Thoracic aorta endothelial cell (primary cell): ENCODE results near the gene C1QTNF9B. TPM values are rescaled to one million over a fixed set of nuclear protein-coding genes. Genes with fewer than 3 reads are reported as not detected.

Source experiments
- total RNA-seq: library from RNA; depleted of rRNA; stranded (reverse); fragments of >200 nt; gene quantifications from 2 replicates; pipeline ENCODE4 v1.2.3, GENCODE V29; 2012

C1QTNF9B gene
- total RNA-seq, result not detected in 2 replicates

DNA sequence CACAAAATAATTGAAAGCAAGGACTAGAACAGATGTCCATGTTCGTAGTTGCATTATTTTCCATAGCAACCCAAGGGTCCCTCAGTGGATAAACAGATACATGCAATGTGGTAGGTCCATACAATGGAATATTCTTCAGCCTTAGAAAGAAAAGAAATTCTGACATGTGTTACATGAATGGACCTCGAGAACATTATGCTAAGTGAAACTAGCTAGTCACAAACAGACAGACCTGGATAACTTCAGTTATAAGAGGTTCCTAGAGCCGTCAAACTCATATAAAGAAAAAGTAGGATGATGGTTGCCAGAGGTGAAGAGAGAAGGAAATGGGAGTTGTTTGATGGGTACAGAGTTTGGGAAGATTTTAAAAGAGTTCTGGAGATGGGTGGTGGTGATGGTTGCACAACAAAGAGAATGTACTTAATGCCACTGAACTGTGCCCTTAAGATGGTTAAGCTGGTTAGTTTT lies at the start of gene C1QTNF9B:
C1QTNF9B (minus strand) TSS at position 51 of the 468 bp plus-strand sequence.

DNA sequence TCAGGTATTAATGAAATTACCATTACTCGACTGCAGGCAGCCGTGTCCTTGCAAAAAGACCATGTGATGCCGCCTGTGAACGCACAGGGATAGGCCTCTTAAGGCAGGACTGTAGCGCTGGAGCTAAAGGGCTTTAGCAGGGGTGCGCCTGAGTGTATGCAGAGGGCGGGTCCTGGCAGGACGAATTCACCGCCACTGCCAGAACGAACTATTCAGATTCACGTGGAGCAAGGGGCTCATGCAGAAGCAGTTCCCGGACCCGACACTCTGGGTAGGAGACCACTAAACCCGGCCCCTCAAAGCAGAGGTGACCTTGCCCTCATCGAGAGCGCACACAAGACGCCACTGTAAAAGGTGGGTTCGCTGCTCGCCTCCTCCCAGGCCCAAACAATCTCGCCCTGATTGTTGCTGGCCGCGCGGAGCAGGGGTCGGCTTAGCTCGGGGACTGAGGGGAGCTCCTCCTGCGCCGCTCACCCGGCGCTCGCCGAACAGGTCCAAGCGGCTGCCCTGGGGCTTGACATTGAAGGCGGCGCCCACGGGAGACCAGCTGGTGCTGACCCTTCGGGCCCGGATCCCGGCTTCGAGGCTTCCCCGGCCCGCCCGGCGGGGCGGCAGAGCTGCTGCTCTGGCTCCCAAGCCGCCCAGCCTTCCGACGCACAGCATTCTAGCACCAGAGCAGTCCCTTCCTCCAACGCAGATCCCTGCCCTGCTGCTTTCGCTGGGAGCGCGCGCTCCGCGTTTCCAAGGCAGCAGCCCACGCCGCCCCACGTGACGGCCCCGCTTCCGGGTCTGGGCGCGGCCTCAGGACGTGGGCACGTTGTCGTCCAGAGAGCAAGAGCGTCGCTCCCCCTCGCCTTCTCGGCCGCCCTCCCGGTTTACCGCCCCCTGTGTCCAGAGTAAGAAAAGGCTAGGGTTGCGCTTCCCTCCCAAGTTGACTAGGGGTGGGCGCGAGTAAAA lies 8.4 kb downstream of the C1QTNF9B start, which contains the start of gene MIPEP:
MIPEP (minus strand) TSS at position 743 of the 957 bp plus-strand sequence; CDS start at position 663, 80 bp downstream.

Other genes starting within 250 kb of the C1QTNF9B start
- 13.0 and 25.3 TPM in 2 replicates for gene MIPEP, start 8.1 kb downstream of the C1QTNF9B start, total RNA-seq